Endothelial cell of umbilical vein (primary cell): Measurements from ENCODE around the gene FHOD3.

Source experiments
- EZH2 ChIP-seq: IDR thresholded peaks from 2 replicates; pipeline ENCODE4 v1.6.1; 2012; ENCODE audit warnings: borderline replicate concordance, low read depth, mild to moderate bottlenecking, moderate library complexity, low read length, inconsistent platforms; ENCODE audit not compliant: severe bottlenecking
- FOS ChIP-seq: IDR thresholded peaks from 2 replicates; pipeline ENCODE4 v1.6.1; 2011; ENCODE audit warnings: mild to moderate bottlenecking, low read length, moderate library complexity, borderline replicate concordance; ENCODE audit not compliant: insufficient read depth
- GATA2 ChIP-seq: IDR thresholded peaks from 2 replicates; pipeline ENCODE4 v1.7.0; 2011; ENCODE audit warnings: low read depth, mild to moderate bottlenecking, moderate library complexity, mixed read lengths, low read length; ENCODE audit not compliant: insufficient read length, insufficient read depth
- JUN ChIP-seq: IDR thresholded peaks from 2 replicates; pipeline ENCODE4 v1.6.1; 2011; ENCODE audit warnings: borderline replicate concordance, low read depth; ENCODE audit not compliant: insufficient read length, insufficient read depth
- MAX ChIP-seq: IDR thresholded peaks from 2 replicates; pipeline ENCODE4 v1.6.1; 2011; ENCODE audit not compliant: insufficient read depth, insufficient read length
- MYC ChIP-seq: IDR thresholded peaks from one replicate; pipeline ENCODE4 v1.6.1; 2011; ENCODE audit warnings: mild to moderate bottlenecking, low read depth, low read length
- POLR2A ChIP-seq: IDR thresholded peaks from 2 replicates; pipeline ENCODE4 v1.6.1; 2012; ENCODE audit warnings: low read depth, mild to moderate bottlenecking, control low read depth, low read length
- POLR2AphosphoS5 ChIP-seq: IDR thresholded peaks from 2 replicates; pipeline ENCODE4 v1.6.1; 2012; ENCODE audit warnings: low read depth, mild to moderate bottlenecking, control low read depth, low read length, moderate library complexity; ENCODE audit not compliant: insufficient read depth
- TF ChIP-seq, protein P1 (sequence below), 2 donors: IDR thresholded peaks; 1 replicate in 1 of 2; 2 replicates in 1 of 2; pipeline ENCODE4 v1.5.1; 2011; ENCODE audit warnings: low read length in 2 of 2, mild to moderate bottlenecking in 2 of 2, moderate library complexity in 2 of 2, control low read depth in 1 of 2, inconsistent platforms in 1 of 2, low read depth in 1 of 2; ENCODE audit not compliant: insufficient read depth in 1 of 2; ENCODE audit errors: extremely low read depth in 1 of 2

GRCh38 chr18:36704156-36704555 is 406.6 kb downstream of the FHOD3 start:
- TF ChIP-seq POLR2A, result no peak
- TF ChIP-seq POLR2AphosphoS5, result no peak
- TF ChIP-seq, protein P1, sequence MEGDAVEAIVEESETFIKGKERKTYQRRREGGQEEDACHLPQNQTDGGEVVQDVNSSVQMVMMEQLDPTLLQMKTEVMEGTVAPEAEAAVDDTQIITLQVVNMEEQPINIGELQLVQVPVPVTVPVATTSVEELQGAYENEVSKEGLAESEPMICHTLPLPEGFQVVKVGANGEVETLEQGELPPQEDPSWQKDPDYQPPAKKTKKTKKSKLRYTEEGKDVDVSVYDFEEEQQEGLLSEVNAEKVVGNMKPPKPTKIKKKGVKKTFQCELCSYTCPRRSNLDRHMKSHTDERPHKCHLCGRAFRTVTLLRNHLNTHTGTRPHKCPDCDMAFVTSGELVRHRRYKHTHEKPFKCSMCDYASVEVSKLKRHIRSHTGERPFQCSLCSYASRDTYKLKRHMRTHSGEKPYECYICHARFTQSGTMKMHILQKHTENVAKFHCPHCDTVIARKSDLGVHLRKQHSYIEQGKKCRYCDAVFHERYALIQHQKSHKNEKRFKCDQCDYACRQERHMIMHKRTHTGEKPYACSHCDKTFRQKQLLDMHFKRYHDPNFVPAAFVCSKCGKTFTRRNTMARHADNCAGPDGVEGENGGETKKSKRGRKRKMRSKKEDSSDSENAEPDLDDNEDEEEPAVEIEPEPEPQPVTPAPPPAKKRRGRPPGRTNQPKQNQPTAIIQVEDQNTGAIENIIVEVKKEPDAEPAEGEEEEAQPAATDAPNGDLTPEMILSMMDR (IDR thresholded peaks at IDR 0.05; ENCODE audit: extremely low read depth in 1 of 2, insufficient read depth in 1 of 2, low read depth in 1 of 2, low read length in 2 of 2), result no peak
- TF ChIP-seq EZH2, result no peak
- TF ChIP-seq MYC, result no peak
- no peak for TF ChIP-seq MAX
- no peak for TF ChIP-seq FOS
- TF ChIP-seq JUN, result no peak
- no peak for TF ChIP-seq GATA2
